Kidney epithelial cell (primary cell): ENCODE data around the gene LOXHD1. TPM values are rescaled to one million over a fixed set of nuclear protein-coding genes. Genes with fewer than 3 reads are reported as not detected.

Source experiments
- DNase-seq: peaks from one replicate; pipeline ENCODE4 v3.0.0-alpha.2; 2010; ENCODE audit warnings: low read depth
- H3K27me3 ChIP-seq: 2 replicates; pipeline ENCODE4 v1.6.0; 2011; ENCODE audit warnings: low read length; ENCODE audit not compliant: control insufficient read depth, insufficient read depth
- H3K36me3 ChIP-seq: 2 replicates; pipeline ENCODE4 v1.5.1; 2011; ENCODE audit warnings: low read length; ENCODE audit not compliant: control insufficient read depth, insufficient read depth
- H3K4me3 ChIP-seq: 2 replicates; pipeline ENCODE4 v1.5.1; 2011; ENCODE audit warnings: low read depth, mild to moderate bottlenecking, control low read depth, low read length
- total RNA-seq: library from RNA; depleted of rRNA; stranded (reverse); fragments of >200 nt; gene quantifications from 2 replicates; pipeline ENCODE4 v1.2.3, GENCODE V29; 2015
- TF ChIP-seq, protein P1 (sequence below): IDR thresholded peaks from 2 replicates; pipeline ENCODE4 v1.5.1; 2011; ENCODE audit warnings: mild to moderate bottlenecking, moderate library complexity, low read length, control low read depth, inconsistent platforms; ENCODE audit not compliant: insufficient read depth, poor library complexity, severe bottlenecking

LOXHD1 gene, protein sequence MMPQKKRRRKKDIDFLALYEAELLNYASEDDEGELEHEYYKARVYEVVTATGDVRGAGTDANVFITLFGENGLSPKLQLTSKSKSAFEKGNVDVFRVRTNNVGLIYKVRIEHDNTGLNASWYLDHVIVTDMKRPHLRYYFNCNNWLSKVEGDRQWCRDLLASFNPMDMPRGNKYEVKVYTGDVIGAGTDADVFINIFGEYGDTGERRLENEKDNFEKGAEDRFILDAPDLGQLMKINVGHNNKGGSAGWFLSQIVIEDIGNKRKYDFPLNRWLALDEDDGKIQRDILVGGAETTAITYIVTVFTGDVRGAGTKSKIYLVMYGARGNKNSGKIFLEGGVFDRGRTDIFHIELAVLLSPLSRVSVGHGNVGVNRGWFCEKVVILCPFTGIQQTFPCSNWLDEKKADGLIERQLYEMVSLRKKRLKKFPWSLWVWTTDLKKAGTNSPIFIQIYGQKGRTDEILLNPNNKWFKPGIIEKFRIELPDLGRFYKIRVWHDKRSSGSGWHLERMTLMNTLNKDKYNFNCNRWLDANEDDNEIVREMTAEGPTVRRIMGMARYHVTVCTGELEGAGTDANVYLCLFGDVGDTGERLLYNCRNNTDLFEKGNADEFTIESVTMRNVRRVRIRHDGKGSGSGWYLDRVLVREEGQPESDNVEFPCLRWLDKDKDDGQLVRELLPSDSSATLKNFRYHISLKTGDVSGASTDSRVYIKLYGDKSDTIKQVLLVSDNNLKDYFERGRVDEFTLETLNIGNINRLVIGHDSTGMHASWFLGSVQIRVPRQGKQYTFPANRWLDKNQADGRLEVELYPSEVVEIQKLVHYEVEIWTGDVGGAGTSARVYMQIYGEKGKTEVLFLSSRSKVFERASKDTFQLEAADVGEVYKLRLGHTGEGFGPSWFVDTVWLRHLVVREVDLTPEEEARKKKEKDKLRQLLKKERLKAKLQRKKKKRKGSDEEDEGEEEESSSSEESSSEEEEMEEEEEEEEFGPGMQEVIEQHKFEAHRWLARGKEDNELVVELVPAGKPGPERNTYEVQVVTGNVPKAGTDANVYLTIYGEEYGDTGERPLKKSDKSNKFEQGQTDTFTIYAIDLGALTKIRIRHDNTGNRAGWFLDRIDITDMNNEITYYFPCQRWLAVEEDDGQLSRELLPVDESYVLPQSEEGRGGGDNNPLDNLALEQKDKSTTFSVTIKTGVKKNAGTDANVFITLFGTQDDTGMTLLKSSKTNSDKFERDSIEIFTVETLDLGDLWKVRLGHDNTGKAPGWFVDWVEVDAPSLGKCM (N-terminal part only)
- 0.08 and 0.14 TPM in 2 replicates for total RNA-seq

DNA sequence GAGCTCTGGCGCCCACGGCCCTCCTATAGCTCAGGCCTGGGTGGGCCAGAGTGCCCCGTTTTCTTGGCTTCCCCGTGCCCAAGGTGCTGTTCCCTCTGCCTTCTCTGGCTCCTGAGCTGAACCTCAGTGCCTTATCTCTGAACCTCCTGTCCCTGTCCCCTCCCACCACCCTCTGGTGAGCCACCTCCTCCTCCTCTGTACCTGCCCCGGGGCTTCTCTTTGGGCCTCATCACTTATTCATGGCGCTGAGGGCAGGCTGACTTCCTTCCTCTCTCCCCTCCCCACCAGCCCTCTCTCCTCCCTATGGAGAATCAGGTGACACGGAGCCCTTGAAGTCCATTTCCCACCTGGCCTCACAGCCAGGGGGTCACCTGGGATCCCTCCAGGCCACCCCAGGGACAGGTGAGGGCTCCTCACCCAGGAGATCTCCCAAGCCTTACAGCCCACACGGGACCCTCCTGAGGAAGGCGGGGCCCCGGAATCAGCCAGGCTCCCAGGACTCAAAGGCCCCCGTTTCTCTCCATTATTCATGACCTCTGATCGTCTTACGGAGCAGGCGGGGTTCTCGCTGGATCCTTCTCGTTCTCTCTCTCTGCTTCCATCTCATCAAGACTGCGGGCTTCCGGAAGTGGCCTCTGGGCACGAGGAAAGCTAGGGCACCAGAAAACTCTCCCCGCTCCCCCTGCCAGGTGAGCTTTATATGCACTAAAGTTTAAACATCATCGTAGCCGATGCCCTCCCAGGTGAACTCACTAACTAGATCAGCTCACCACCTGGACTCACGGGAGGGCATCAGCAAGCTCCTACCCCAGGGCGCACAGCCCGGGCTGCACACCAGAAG lies at the start of gene LOXHD1:
Gene LOXHD1 (minus strand): TSS at position 106 of the 841 bp plus-strand sequence. CDS start 187 bp downstream, outside the sequence.
- TF ChIP-seq, protein P1, sequence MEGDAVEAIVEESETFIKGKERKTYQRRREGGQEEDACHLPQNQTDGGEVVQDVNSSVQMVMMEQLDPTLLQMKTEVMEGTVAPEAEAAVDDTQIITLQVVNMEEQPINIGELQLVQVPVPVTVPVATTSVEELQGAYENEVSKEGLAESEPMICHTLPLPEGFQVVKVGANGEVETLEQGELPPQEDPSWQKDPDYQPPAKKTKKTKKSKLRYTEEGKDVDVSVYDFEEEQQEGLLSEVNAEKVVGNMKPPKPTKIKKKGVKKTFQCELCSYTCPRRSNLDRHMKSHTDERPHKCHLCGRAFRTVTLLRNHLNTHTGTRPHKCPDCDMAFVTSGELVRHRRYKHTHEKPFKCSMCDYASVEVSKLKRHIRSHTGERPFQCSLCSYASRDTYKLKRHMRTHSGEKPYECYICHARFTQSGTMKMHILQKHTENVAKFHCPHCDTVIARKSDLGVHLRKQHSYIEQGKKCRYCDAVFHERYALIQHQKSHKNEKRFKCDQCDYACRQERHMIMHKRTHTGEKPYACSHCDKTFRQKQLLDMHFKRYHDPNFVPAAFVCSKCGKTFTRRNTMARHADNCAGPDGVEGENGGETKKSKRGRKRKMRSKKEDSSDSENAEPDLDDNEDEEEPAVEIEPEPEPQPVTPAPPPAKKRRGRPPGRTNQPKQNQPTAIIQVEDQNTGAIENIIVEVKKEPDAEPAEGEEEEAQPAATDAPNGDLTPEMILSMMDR = no peak
- Histone ChIP-seq H3K36me3 (no peaks in the 10 kb centered on the region), H3K4me3 (no peak within 1 kb of the TSS), H3K27me3 (peaks cover 21% of the 10 kb centered on the region)
- DNase-seq = no peak

DNA sequence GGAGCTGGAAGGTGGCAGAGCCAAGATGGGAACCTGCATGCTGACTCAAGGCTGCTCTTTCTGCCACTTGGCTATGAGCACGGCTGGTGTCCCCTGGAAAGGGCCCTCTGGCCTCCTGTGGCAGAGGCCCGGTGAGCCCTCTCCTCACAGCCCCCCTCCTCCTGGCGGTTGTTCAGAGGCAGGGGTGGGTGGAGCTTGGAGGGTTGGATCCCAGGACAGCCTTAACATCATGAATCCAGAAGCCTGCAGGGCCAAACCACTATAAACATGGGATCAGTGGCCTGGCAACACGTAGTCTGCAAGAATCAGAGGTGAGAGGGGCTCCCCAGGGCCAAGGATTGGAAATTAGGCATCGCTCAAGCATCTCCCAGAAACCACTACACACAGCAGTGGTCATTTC lies 48.5 kb upstream of the LOXHD1 start:
- TF ChIP-seq, protein P1 = no peak
- H3K4me3 ChIP-seq = no peak overlapping the region

DNA sequence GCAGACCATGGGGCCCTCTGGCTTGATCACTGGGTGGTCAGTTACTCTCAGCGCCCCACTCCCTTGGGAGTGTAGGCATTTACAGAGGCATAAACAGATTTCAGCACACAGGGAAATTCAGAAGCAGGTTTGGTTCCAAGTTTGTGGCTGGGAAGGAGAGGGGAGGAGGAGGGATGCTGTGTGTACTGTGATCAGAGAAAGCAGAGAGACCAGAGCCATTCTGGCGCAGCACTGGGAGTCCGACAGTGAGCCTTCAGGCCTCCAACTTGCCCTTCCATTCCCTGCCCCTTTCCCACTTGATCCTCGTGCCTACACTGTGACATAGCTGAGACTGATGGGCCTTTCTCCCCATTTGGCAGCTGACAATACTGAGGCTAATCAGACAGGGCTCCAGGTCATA lies 47.8 kb upstream of the LOXHD1 start:
- H3K36me3 ChIP-seq = no peaks in the 10 kb centered on the region
- no peaks in the 10 kb centered on the region for H3K27me3 ChIP-seq
- DNase-seq = no peak
- no peak overlapping the region for H3K4me3 ChIP-seq
- TF ChIP-seq, protein P1 = no peak

More for the DNA sequence above, 48.5 kb upstream of the LOXHD1 start:
- no peaks in the 10 kb centered on the region for H3K27me3 ChIP-seq
- H3K36me3 ChIP-seq = no peaks in the 10 kb centered on the region
- DNase-seq = no peak

DNA sequence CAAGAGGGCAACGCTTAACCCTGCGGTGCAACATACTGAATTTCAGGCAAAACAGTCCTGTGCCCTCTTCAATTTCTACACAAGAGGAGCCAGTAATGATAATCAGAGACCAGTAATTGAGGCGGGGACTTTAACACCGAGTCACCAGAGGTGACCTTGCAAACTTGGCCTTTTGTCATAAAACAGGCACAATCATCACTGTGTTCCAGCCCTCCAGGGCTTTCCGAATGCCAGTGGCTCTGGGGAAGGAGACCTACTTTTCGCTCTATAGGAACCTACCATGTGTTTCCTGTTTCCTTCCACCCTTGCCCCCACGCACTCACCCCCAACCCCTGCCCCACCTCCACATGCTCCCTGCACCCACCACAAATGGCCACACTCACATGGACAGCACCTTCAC lies 47.2 kb upstream of the LOXHD1 start:
- TF ChIP-seq, protein P1 = no peak
- H3K27me3 ChIP-seq = no peaks in the 10 kb centered on the region
- H3K36me3 ChIP-seq = no peaks in the 10 kb centered on the region
- no peak for DNase-seq
- H3K4me3 ChIP-seq = no peak overlapping the region

DNA sequence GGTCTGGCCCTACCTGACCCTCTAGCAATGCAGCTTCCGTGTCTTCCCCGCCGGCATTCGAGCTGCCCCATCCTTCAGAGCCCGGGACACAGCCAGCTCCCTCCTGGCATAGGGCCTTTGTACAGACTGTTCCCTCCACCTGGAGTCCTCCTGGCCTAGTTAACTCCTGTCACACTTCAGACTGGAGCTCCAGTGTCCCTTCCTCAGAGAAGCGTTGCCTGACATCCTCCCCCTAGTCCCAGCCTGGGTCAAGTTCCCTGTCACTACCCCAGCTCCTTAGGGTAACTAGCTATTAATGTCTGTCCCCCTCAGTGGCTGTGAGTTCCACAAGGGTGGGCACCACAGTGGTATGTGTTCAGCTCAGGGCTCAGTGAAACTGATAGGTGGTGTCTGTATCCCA lies 45.5 kb upstream of the LOXHD1 start:
- H3K27me3 ChIP-seq = no peaks in the 10 kb centered on the region
- no peaks in the 10 kb centered on the region for H3K36me3 ChIP-seq
- no peak for DNase-seq
- H3K4me3 ChIP-seq = no peak overlapping the region
- TF ChIP-seq, protein P1 = no peak
